K562 (cell line): Measurements from ENCODE around the gene LRRC8C. TPM values are rescaled to one million over a fixed set of nuclear protein-coding genes. Genes with fewer than 3 reads are reported as not detected.
A peak's percentile ranks its signal among the peaks of the same experiment; 100 is the strongest.

ENCODE experiments used
- KDM5B ChIP-seq: fragments of 200-600 bp; sonication (generic); IDR thresholded peaks from 2 replicates; pipeline ENCODE4 v1.6.1; 2012; ENCODE audit warnings: low read depth, mild to moderate bottlenecking, moderate library complexity, low read length, control low read depth, inconsistent platforms; ENCODE audit not compliant: insufficient replicate concordance
- NCOA2 ChIP-seq, 2 experiments: fragments of 450-650 bp; IDR thresholded peaks; 2 replicates each; pipeline ENCODE4 v1.6.1; 2018; ENCODE audit warnings: mild to moderate bottlenecking in 2 of 2, moderate library complexity in 1 of 2; ENCODE audit not compliant: partially characterized antibody in 2 of 2
- NFIC ChIP-seq: fragments of 450-650 bp; IDR thresholded peaks from 2 replicates; pipeline ENCODE4 v1.6.1; 2017; ENCODE audit warnings: mild to moderate bottlenecking, inconsistent platforms
- NUFIP1 ChIP-seq: fragments of 450-650 bp; IDR thresholded peaks from 2 replicates; pipeline ENCODE4 v1.6.1; 2018; ENCODE audit not compliant: partially characterized antibody
- SAFB ChIP-seq: fragments of 200-400 bp; formaldehyde crosslinking; IDR thresholded peaks from 2 replicates; pipeline ENCODE4 v1.6.1; 2017; ENCODE audit warnings: low read depth, low read length, borderline replicate concordance
- U2AF2 ChIP-seq: fragments of 200-400 bp; formaldehyde crosslinking; optimal IDR thresholded peaks from 2 replicates; pipeline ENCODE3; 2017; ENCODE audit warnings: low read depth, mild to moderate bottlenecking, low read length
- ZNF134 ChIP-seq: fragments of 250-450 bp; sonication (Bioruptor Pico); conservative IDR thresholded peaks from 2 replicates; pipeline ENCODE4 v1.4.0; 2020
- polyA plus RNA-seq, 8 experiments: library from polyadenylated mRNA; depleted of rRNA in 4 of 8; stranded (reverse) in 5 of 8; unstranded in 3 of 8; fragments of >200 nt; fragmentation: Nextera tagmentation in 2 of 8; fragmentation: Illumina TruSeq in 1 of 8; extraction: Ambion mirVana in 2 of 8; extraction: Trizol in 1 of 8; gene quantifications; 2 replicates each; pipeline versions ENCODE4 v1.2.1 to v1.2.3, GENCODE V29; 2011 to 2014; ENCODE audit warnings: inconsistent platforms in 1 of 8, missing spikeins in 1 of 8
- total RNA-seq, 7 experiments: library from RNA; depleted of rRNA in 6 of 7; stranded (reverse); fragments of >200 nt in 6 of 7; fragmentation: Illumina TruSeq in 2 of 7; extraction: Trizol in 2 of 7; gene quantifications; 2 replicates each; pipeline versions ENCODE4 v1.2.1 to v1.2.3, GENCODE V29; 2011 to 2021; ENCODE audit warnings: low replicate concordance in 1 of 7
- TF ChIP-seq, protein P1 (sequence below): fragments of 250-450 bp; sonication (Bioruptor Pico); IDR thresholded peaks from 2 replicates; pipeline ENCODE4 v1.5.0; 2021; ENCODE audit warnings: mild to moderate bottlenecking, moderate library complexity
- TF ChIP-seq, protein P2 (sequence below): fragments of 250-450 bp; sonication (Bioruptor Pico); IDR thresholded peaks from 2 replicates; pipeline ENCODE4 v1.8.0; 2022; ENCODE audit warnings: inconsistent platforms, mild to moderate bottlenecking, moderate library complexity, borderline replicate concordance
- TF ChIP-seq, protein P3 (sequence below), 2 experiments: fragments of 450-650 bp; conservative IDR thresholded peaks; 2 replicates each; pipeline ENCODE4 v1.6.1; 2017; ENCODE audit warnings: mild to moderate bottlenecking in 2 of 2, moderate library complexity in 2 of 2
- TF ChIP-seq, protein P4 (sequence below), 2 experiments: IDR thresholded peaks; 2 replicates each; pipeline ENCODE4 v1.6.1; 2012; ENCODE audit warnings: improper control_type of control experiment in 2 of 2, low read depth in 2 of 2, low read length in 2 of 2, borderline replicate concordance in 1 of 2
- TF ChIP-seq, protein P5 (sequence below): conservative IDR thresholded peaks from 2 replicates; pipeline ENCODE4 v1.6.1; 2011; ENCODE audit warnings: low read depth, mild to moderate bottlenecking, low read length; ENCODE audit not compliant: control insufficient read depth
- TF ChIP-seq, protein P6 (sequence below): sonication (generic); formaldehyde crosslinking; IDR thresholded peaks from 2 replicates; pipeline ENCODE4 v1.8.0; 2022; ENCODE audit warnings: mild to moderate bottlenecking, low read depth, missing genetic modification reagents

The LRRC8C gene
- total and polyA plus RNA-seq, 9 of the 15 experiments (the other 6 are each of a cell fraction or from before 2014, with no cell fraction given) = 1.00 to 12.5 (median 4.5) TPM

DNA sequence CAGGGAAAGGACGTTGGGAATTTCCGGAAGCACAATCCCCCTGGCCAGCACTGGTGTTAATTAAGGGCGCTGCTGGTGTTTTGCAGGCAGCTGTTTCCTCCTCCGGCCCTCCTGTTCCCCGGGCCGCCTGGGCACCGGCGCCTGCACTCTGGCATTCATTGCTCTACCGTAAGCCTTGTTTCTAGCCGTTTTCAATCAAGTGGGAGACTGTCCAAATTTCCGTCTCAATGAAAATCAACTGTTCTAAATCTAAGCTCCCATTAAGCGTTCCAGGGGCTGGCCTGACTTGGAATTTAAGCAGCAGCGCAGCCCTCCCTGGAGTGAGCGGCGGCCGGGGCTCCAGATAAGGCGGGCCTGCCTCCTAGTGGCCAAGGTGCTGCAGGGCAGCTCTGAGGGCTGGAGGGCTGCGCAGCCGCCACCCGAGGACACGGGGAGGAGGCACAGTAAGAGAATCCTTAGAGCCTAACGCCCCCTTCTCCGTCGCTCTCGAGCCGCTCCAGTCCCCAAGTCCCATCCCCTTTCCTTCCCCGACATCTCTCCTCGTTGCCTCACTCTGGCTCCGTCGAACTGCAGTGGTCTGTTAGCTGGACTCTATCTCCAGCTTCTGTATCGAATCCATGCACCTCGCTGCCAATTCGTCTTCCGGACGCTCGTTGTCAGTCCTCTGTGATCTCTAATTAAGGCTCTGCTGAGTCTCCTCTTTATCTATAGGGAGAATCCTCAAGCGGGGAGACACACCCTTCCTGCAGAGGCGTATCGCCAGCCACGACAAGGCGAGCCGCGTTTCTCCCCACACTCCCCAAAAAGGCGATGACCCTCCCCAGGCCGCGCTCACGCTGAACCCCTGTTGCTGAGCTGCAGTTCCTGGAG is 130.1 kb downstream of the LRRC8C start (continued):
- TF ChIP-seq, protein P1, sequence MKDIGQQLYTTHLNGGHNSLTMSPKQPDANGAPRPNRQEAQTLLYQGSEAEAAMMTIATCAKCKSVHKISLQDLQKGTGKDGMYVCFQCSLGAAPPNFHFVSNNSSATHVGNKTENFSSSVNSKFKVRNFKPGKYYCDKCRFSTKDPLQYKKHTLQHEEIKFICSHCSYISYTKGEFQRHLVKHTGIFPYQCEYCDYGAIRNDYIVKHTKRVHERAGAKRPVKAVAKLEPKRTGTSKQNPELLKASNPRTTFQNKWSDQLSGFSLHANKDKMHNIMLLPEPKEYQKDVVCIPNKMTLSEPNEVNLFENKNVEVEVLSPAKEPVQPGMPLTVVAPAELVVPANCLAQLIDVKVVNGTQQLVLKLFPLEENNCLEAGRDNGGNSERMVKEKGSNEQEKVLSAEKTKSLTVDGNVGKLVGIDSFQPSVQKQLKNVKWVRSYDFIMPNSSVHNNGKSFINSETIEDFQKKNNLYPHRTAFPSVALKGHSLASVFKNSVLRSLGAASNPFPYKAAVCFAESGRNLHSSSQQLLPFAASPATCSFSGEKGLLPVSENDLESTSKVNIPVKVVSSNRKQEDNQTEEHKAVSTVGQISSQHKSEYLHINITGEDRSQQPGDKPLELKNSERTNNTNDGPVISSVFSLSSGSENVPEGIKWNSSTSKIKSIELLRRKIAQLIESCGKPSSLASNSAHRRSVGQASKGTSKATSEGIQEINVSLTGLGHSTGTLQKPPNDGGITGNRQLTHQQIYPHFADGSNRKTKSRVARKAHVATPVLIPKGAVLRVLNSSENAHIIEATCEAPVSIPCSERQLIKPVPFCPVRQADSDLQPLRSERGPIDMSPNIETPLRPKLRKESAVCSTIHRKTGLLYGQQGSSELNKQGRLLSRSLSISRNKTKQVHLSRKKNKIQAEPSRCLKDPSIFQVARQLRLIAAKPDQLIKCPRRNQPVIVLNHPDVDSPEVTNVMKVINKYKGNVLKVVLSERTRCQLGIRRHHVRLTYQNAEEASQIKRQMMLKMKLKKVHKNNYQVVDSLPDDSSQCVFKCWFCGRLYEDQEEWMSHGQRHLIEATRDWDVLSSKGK = no peak
- no peak for TF ChIP-seq SAFB
- TF ChIP-seq NUFIP1 = no peak
- TF ChIP-seq, protein P2, sequence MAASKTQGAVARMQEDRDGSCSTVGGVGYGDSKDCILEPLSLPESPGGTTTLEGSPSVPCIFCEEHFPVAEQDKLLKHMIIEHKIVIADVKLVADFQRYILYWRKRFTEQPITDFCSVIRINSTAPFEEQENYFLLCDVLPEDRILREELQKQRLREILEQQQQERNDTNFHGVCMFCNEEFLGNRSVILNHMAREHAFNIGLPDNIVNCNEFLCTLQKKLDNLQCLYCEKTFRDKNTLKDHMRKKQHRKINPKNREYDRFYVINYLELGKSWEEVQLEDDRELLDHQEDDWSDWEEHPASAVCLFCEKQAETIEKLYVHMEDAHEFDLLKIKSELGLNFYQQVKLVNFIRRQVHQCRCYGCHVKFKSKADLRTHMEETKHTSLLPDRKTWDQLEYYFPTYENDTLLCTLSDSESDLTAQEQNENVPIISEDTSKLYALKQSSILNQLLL = no peak
- no peak for TF ChIP-seq ZNF134 (CRISPR knock-in tag)
- TF ChIP-seq KDM5B = no peak
- TF ChIP-seq, protein P3, sequence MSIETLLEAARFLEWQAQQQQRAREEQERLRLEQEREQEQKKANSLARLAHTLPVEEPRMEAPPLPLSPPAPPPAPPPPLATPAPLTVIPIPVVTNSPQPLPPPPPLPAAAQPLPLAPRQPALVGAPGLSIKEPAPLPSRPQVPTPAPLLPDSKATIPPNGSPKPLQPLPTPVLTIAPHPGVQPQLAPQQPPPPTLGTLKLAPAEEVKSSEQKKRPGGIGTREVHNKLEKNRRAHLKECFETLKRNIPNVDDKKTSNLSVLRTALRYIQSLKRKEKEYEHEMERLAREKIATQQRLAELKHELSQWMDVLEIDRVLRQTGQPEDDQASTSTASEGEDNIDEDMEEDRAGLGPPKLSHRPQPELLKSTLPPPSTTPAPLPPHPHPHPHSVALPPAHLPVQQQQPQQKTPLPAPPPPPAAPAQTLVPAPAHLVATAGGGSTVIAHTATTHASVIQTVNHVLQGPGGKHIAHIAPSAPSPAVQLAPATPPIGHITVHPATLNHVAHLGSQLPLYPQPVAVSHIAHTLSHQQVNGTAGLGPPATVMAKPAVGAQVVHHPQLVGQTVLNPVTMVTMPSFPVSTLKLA (conservative IDR thresholded peaks at IDR 0.05) = 0 out of 4 replicates have a peak, but pooled peaks of 1 of the 2 experiments have one; percentile 36
- TF ChIP-seq NCOA2 (IDR thresholded peaks at IDR 0.05; ENCODE audit: partially characterized antibody in 2 of 2) = no peak
- no peak for TF ChIP-seq U2AF2
- TF ChIP-seq, protein P4, sequence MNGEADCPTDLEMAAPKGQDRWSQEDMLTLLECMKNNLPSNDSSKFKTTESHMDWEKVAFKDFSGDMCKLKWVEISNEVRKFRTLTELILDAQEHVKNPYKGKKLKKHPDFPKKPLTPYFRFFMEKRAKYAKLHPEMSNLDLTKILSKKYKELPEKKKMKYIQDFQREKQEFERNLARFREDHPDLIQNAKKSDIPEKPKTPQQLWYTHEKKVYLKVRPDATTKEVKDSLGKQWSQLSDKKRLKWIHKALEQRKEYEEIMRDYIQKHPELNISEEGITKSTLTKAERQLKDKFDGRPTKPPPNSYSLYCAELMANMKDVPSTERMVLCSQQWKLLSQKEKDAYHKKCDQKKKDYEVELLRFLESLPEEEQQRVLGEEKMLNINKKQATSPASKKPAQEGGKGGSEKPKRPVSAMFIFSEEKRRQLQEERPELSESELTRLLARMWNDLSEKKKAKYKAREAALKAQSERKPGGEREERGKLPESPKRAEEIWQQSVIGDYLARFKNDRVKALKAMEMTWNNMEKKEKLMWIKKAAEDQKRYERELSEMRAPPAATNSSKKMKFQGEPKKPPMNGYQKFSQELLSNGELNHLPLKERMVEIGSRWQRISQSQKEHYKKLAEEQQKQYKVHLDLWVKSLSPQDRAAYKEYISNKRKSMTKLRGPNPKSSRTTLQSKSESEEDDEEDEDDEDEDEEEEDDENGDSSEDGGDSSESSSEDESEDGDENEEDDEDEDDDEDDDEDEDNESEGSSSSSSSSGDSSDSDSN (IDR thresholded peaks at IDR 0.05; ENCODE audit: borderline replicate concordance in 1 of 2, low read depth in 2 of 2, low read length in 2 of 2) = peak; percentile 61 to 89; a peak in 3 of 4 replicates
- TF ChIP-seq, protein P5, sequence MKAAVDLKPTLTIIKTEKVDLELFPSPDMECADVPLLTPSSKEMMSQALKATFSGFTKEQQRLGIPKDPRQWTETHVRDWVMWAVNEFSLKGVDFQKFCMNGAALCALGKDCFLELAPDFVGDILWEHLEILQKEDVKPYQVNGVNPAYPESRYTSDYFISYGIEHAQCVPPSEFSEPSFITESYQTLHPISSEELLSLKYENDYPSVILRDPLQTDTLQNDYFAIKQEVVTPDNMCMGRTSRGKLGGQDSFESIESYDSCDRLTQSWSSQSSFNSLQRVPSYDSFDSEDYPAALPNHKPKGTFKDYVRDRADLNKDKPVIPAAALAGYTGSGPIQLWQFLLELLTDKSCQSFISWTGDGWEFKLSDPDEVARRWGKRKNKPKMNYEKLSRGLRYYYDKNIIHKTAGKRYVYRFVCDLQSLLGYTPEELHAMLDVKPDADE = no peak
- peak; percentile 47; the same call in 1 of the 2 replicates for TF ChIP-seq NFIC
- TF ChIP-seq, protein P6, sequence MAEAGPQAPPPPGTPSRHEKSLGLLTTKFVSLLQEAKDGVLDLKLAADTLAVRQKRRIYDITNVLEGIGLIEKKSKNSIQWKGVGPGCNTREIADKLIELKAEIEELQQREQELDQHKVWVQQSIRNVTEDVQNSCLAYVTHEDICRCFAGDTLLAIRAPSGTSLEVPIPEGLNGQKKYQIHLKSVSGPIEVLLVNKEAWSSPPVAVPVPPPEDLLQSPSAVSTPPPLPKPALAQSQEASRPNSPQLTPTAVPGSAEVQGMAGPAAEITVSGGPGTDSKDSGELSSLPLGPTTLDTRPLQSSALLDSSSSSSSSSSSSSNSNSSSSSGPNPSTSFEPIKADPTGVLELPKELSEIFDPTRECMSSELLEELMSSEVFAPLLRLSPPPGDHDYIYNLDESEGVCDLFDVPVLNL (CRISPR knock-in tag) = no peak
